Measurements from ENCODE around the gene SMDT1. TPM values are rescaled to one million over a fixed set of nuclear protein-coding genes. Genes with fewer than 3 reads are reported as not detected.

Gene SMDT1
- total RNA-seq: 86.4 TPM

- peak; percentile 99 for DNase-seq (ENCODE audit: low spot score)
These were observed at the start of gene SMDT1 for GRCh38 chr22:42079319-42080251. Gene SMDT1 (plus strand): TSS chr22:42079700. CDS start chr22:42079769, 69 bp downstream.

- DNase-seq (ENCODE audit: low spot score): no peak
These were observed 46.0 kb upstream of the SMDT1 start for GRCh38 chr22:42033263-42034181.

- DNase-seq (ENCODE audit: low spot score): no peak
These were observed 44.2 kb upstream of the SMDT1 start for GRCh38 chr22:42035256-42035655.

GRCh38 chr22:42039271-42039670 lies 40.2 kb upstream of the SMDT1 start:
- no peak for DNase-seq (ENCODE audit: low spot score)

GRCh38 chr22:42041784-42042183 lies 37.7 kb upstream of the SMDT1 start:
- no peak for DNase-seq (ENCODE audit: low spot score)

- DNase-seq (ENCODE audit: low spot score): no peak
These were observed 28.8 kb upstream of the SMDT1 start for GRCh38 chr22:42050641-42051180.

- DNase-seq (ENCODE audit: low spot score): no peak
These were observed 26.7 kb upstream of the SMDT1 start for GRCh38 chr22:42052765-42053164.

GRCh38 chr22:42056757-42057511 lies 22.6 kb upstream of the SMDT1 start:
- no peak for DNase-seq (ENCODE audit: low spot score)

GRCh38 chr22:42060489-42060888 lies 19.0 kb upstream of the SMDT1 start:
- no peak for DNase-seq (ENCODE audit: low spot score)

GRCh38 chr22:42061041-42061440 lies 18.5 kb upstream of the SMDT1 start:
- peak; percentile 24 for DNase-seq (ENCODE audit: low spot score)

- DNase-seq (ENCODE audit: low spot score): peak; percentile 33
These were observed 16.9 kb upstream of the SMDT1 start for GRCh38 chr22:42062506-42063170.

- DNase-seq (ENCODE audit: low spot score): no peak
These were observed 14.9 kb upstream of the SMDT1 start for GRCh38 chr22:42064629-42065028.

GRCh38 chr22:42065438-42066125 lies 13.9 kb upstream of the SMDT1 start:
- DNase-seq (ENCODE audit: low spot score): peak; percentile 37

GRCh38 chr22:42066126-42066761 lies 13.3 kb upstream of the SMDT1 start:
- DNase-seq (ENCODE audit: low spot score): peak; percentile 29

GRCh38 chr22:42066937-42067336 lies 12.6 kb upstream of the SMDT1 start:
- peak; percentile 42 for DNase-seq (ENCODE audit: low spot score)

GRCh38 chr22:42067671-42068251 lies 11.7 kb upstream of the SMDT1 start:
- DNase-seq (ENCODE audit: low spot score): peak; percentile 46

- DNase-seq (ENCODE audit: low spot score): peak; percentile 38
These were observed 11.2 kb upstream of the SMDT1 start for GRCh38 chr22:42068291-42068690.

- no peak for DNase-seq (ENCODE audit: low spot score)
These were observed 9.5 kb upstream of the SMDT1 start for GRCh38 chr22:42069801-42070516.
